ENCODE data around the gene PRR15L. TPM values are rescaled to one million over a fixed set of nuclear protein-coding genes. Genes with fewer than 3 reads are reported as not detected.
A peak's percentile ranks its signal among the peaks of the same experiment; 100 is the strongest.

Gene PRR15L, protein sequence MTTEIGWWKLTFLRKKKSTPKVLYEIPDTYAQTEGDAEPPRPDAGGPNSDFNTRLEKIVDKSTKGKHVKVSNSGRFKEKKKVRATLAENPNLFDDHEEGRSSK
- polyA plus RNA-seq (2013, experiment 1 of 2) = 0.04 TPM
- polyA plus RNA-seq (2013, experiment 2 of 2) = not detected

DNA sequence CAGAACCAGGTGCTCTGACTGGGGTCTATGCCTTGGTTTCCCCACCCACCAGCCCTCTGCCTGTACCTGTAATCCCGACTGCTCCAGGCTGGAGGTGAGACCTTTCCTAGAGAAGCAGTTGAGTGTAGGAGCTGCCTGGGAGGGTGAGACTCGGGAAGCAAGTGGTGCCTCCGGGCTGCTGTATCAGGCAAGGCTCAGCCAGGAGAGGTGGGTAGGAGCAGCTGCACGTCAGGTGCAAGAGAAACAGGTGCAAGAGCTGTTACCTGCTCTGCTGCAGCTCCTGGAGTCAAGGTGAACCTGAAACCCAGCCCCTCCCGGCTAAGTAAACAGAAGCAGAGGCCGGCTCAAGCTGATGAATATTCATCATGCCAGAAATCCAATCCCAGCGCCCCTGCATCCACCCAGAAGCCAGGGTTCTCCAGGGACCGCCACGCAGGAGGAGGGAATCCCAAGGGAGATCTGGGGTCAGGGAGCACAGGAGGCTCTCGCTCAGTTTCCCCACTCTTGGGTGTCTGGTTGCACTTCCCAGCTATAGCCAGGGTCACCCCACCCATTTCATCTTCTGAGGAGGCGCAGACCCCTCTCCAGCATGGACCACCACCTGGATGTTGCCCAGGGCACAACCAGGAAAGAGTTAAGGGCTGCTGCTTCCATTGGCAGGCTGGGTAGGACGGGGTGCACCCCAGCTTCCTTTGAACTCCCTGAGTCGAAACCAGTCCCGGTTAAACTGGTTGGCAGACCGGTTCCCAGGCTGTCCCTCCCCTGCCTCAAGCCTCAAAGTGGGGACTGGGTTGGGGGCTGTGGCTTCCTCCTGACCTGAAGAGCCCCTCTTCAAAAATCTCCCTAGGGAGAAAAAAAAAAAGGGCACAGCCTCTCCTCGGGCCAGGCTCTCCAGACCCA is at the start of gene PRR15L:
TSS of gene PRR15L (minus strand) at position 293 of the 900 bp plus-strand sequence. CDS start 4,649 bp downstream, outside the sequence.
- no peak for DNase-seq (ENCODE audit: low spot score)
- WGBS, 2 donors (ENCODE audit: extremely low coverage in 2 of 2, insufficient read length in 2 of 2, insufficient replicate concordance in 1 of 2) = no CpG with 5 or more reads among the region's 16 CpGs
- no peaks in the 10 kb centered on the region for H3K9me3 ChIP-seq (replicated peaks in 1 of 2; ENCODE audit: control insufficient read depth in 2 of 2, insufficient read depth in 1 of 2, low read depth in 1 of 2, low read length in 2 of 2)

DNA sequence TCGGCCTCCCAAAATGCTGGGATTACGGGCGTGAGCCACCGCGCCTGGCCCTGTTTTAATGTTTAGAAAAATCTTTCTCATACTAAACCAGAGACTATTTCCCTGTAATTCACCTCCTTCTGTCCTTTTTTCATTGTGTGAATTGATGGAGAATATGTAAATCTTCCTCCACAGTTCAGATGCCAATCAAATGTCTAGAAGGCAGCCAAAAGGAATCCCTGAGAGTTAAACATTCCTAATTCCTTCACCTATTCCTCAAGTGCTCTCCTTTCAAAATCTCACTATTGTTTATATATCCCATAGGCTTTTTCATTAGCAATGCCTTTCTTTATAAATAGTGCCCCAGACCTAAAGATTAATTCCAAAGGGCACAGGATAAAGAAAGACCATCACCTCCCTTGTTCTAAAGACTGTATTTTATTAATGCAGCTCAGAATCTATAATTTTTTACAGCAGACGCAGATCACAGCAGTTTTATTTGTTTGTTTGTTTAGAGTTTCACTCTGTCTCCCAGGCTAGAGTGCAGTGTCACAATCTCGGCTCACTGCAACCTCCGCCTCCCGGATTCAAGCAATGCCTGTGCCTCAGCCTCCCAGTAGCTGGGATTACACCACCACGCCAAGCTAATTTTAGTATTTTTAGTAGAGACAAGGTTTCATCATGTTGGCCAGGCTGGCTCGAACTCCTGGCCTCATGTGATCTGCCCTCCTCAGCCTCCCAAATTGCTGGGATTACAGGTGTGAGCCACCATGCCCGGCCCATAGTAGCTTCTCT is 49.4 kb upstream of the PRR15L start:
- Histone ChIP-seq H2BK12ac (ENCODE audit: low read length) (no peak overlapping the region), H3K4me2 (ENCODE audit: insufficient read depth, low read length, poor library complexity, severe bottlenecking) (no peak overlapping the region), H2BK15ac (ENCODE audit: low read length) (no peak overlapping the region), H3K27me3 (ENCODE audit: control insufficient read depth in 3 of 3, insufficient read depth in 3 of 3, low read depth in 1 of 3, low read length in 3 of 3) (no peaks in the 10 kb centered on the region), H3K18ac (ENCODE audit: low read length) (peak overlapping the region; percentile 23), H3K9me3 (replicated peaks in 1 of 2; ENCODE audit: control insufficient read depth in 2 of 2, insufficient read depth in 1 of 2, low read depth in 1 of 2, low read length in 2 of 2) (no peaks in the 10 kb centered on the region), H4K91ac (ENCODE audit: low read depth, low read length, poor library complexity) (no peak overlapping the region), H2BK120ac (ENCODE audit: low read depth, low read length) (no peak overlapping the region), H3K27ac (replicated peaks; ENCODE audit: low read length) (no peak overlapping the region), H3K9ac (ENCODE audit: low read depth, low read length, poor library complexity) (no peak overlapping the region), H3K4ac (ENCODE audit: low read length) (no peak overlapping the region), H2AK5ac (ENCODE audit: low read depth, low read length) (no peak overlapping the region), H4K8ac (ENCODE audit: low read depth, low read length) (no peak overlapping the region), H2AFZ (ENCODE audit: low read length) (no peak overlapping the region), H3K36me3 (replicated peaks in 1 of 2; ENCODE audit: control insufficient read depth in 2 of 2, insufficient read depth in 2 of 2, low read length in 2 of 2) (peaks cover 0 to 9% of the 10 kb centered on the region in 2 donors), H3K23ac (ENCODE audit: low read depth, low read length, poor library complexity) (no peak overlapping the region), H2BK5ac (ENCODE audit: low read length) (no peak overlapping the region), H3K14ac (ENCODE audit: low read length) (no peak overlapping the region), H3K79me1 (ENCODE audit: low read depth, low read length) (no peaks in the 10 kb centered on the region), H3K4me3 (ENCODE audit: low read length in 2 of 2) (no peak overlapping the region), H3K4me1 (ENCODE audit: control insufficient read depth in 2 of 2, insufficient read depth in 1 of 2, low read depth in 1 of 2, low read length in 2 of 2) (peaks cover 35 to 51% of the 10 kb centered on the region in 2 donors)
- DNase-seq (ENCODE audit: low spot score) = no peak
- no CpG with 5 or more reads among the region's 12 CpGs for WGBS, 2 donors (ENCODE audit: extremely low coverage in 2 of 2, insufficient read length in 2 of 2, insufficient replicate concordance in 1 of 2)

More for the DNA sequence above, at the start of gene PRR15L:
- no peak within 1 kb of the TSS for H2BK15ac ChIP-seq (ENCODE audit: low read length)
- H3K9ac ChIP-seq (ENCODE audit: low read depth, low read length, poor library complexity) = peak within 1 kb of the TSS; percentile 64
- H3K4ac ChIP-seq (ENCODE audit: low read length) = no peak within 1 kb of the TSS
- no peak within 1 kb of the TSS for H2BK120ac ChIP-seq (ENCODE audit: low read depth, low read length)
- H3K79me1 ChIP-seq (ENCODE audit: low read depth, low read length) = no peaks in the 10 kb centered on the region
- no peak within 1 kb of the TSS for H2BK5ac ChIP-seq (ENCODE audit: low read length)
- peaks cover 8 to 10% of the 10 kb centered on the region in 2 donors for H3K4me1 ChIP-seq (ENCODE audit: control insufficient read depth in 2 of 2, insufficient read depth in 1 of 2, low read depth in 1 of 2, low read length in 2 of 2)
- H3K4me2 ChIP-seq (ENCODE audit: insufficient read depth, low read length, poor library complexity, severe bottlenecking) = no peak within 1 kb of the TSS
- H2BK12ac ChIP-seq (ENCODE audit: low read length) = peak within 1 kb of the TSS; percentile 30
- H3K27me3 ChIP-seq (ENCODE audit: control insufficient read depth in 3 of 3, insufficient read depth in 3 of 3, low read depth in 1 of 3, low read length in 3 of 3) = peaks cover 0 to 46% (median 3%) of the 10 kb centered on the region in 3 experiments
- peak within 1 kb of the TSS; percentile 23 for H2AK5ac ChIP-seq (ENCODE audit: low read depth, low read length)
- peak within 1 kb of the TSS; percentile 13 for H3K23ac ChIP-seq (ENCODE audit: low read depth, low read length, poor library complexity)
- no peak within 1 kb of the TSS for H4K8ac ChIP-seq (ENCODE audit: low read depth, low read length)
- H4K91ac ChIP-seq (ENCODE audit: low read depth, low read length, poor library complexity) = no peak within 1 kb of the TSS
- no peak within 1 kb of the TSS for H2AFZ ChIP-seq (ENCODE audit: low read length)
- H3K27ac ChIP-seq (replicated peaks; ENCODE audit: low read length) = no peak within 1 kb of the TSS
- H3K4me3 ChIP-seq (ENCODE audit: low read length in 2 of 2) = no peak within 1 kb of the TSS
- peak within 1 kb of the TSS; percentile 28 for H3K14ac ChIP-seq (ENCODE audit: low read length)
- H3K18ac ChIP-seq (ENCODE audit: low read length) = peak within 1 kb of the TSS; percentile 55
- no peaks in the 10 kb centered on the region for H3K36me3 ChIP-seq (replicated peaks in 1 of 2; ENCODE audit: control insufficient read depth in 2 of 2, insufficient read depth in 2 of 2, low read length in 2 of 2)

DNA sequence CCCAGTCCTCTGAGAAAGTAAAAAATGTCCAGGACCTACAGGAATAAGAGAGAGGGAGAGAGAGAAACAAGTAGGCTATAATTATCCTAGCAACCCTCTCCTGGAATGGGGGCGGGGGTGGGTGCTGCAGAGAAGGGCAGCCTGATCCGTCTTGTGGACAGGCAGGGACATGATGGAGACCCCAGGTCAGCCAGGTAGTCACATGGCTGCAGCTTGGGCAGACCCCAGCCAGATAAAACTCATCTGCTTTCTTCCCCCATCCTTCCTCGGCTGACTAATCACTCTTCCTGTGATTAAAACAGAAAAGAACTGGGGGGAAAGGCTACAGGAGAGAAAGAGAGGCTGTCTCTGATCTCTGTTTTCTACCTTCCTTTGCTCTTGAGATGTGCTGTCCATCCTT is 47.3 kb upstream of the PRR15L start:
- Histone ChIP-seq H2AK5ac (ENCODE audit: low read depth, low read length) (peak overlapping the region; percentile 85), H4K8ac (ENCODE audit: low read depth, low read length) (no peak overlapping the region), H3K4me3 (ENCODE audit: low read length in 2 of 2) (no peak overlapping the region), H3K36me3 (replicated peaks in 1 of 2; ENCODE audit: control insufficient read depth in 2 of 2, insufficient read depth in 2 of 2, low read length in 2 of 2) (peaks cover 0 to 3% of the 10 kb centered on the region in 2 donors), H2AFZ (ENCODE audit: low read length) (no peak overlapping the region), H3K4me1 (ENCODE audit: control insufficient read depth in 2 of 2, insufficient read depth in 1 of 2, low read depth in 1 of 2, low read length in 2 of 2) (peaks cover 31 to 49% of the 10 kb centered on the region in 2 donors), H4K91ac (ENCODE audit: low read depth, low read length, poor library complexity) (no peak overlapping the region), H2BK12ac (ENCODE audit: low read length) (no peak overlapping the region), H3K4me2 (ENCODE audit: insufficient read depth, low read length, poor library complexity, severe bottlenecking) (no peak overlapping the region), H3K27me3 (ENCODE audit: control insufficient read depth in 3 of 3, insufficient read depth in 3 of 3, low read depth in 1 of 3, low read length in 3 of 3) (no peaks in the 10 kb centered on the region), H2BK15ac (ENCODE audit: low read length) (no peak overlapping the region), H2BK120ac (ENCODE audit: low read depth, low read length) (peak overlapping the region; percentile 4), H3K18ac (ENCODE audit: low read length) (peak overlapping the region; percentile 88), H3K9ac (ENCODE audit: low read depth, low read length, poor library complexity) (no peak overlapping the region), H3K79me1 (ENCODE audit: low read depth, low read length) (no peaks in the 10 kb centered on the region), H3K27ac (replicated peaks; ENCODE audit: low read length) (peak overlapping the region; percentile 98), H3K23ac (ENCODE audit: low read depth, low read length, poor library complexity) (no peak overlapping the region), H2BK5ac (ENCODE audit: low read length) (peak overlapping the region; percentile 78), H3K9me3 (replicated peaks in 1 of 2; ENCODE audit: control insufficient read depth in 2 of 2, insufficient read depth in 1 of 2, low read depth in 1 of 2, low read length in 2 of 2) (no peaks in the 10 kb centered on the region), H3K4ac (ENCODE audit: low read length) (no peak overlapping the region), H3K14ac (ENCODE audit: low read length) (no peak overlapping the region)
- DNase-seq (ENCODE audit: low spot score) = no peak
- WGBS, 2 donors (ENCODE audit: extremely low coverage in 2 of 2, insufficient read length in 2 of 2, insufficient replicate concordance in 1 of 2) = no CpG with 5 or more reads among the region's 3 CpGs
